HG03159 (cell line): ENCODE measurements around the gene HIVEP2.

Experiments
- ATAC-seq: cut with Tn5 transposase; IDR thresholded peaks from one replicate; pipeline ENCODE4 v1.9.1; 2021; ENCODE audit warnings: mild to moderate bottlenecking, moderate library complexity; ENCODE audit not compliant: unreplicated experiment

Gene HIVEP2

GRCh38 chr6:142926177-142926493 lies 18.8 kb downstream of the HIVEP2 start:
- no peak for ATAC-seq

GRCh38 chr6:142925575-142926110 lies 19.3 kb downstream of the HIVEP2 start:
- ATAC-seq: no peak

- no peak for ATAC-seq
These were observed 26.5 kb downstream of the HIVEP2 start for GRCh38 chr6:142918339-142919042.

GRCh38 chr6:142916881-142917280 lies 28.1 kb downstream of the HIVEP2 start:
- ATAC-seq: no peak

- ATAC-seq: no peak
These were observed 29.9 kb downstream of the HIVEP2 start for GRCh38 chr6:142914937-142915697.

- ATAC-seq: no peak
These were observed 30.6 kb downstream of the HIVEP2 start for GRCh38 chr6:142914369-142914768.

GRCh38 chr6:142913511-142914047 lies 31.4 kb downstream of the HIVEP2 start:
- ATAC-seq: peak; percentile 95

- ATAC-seq: peak; percentile 70
These were observed 31.9 kb downstream of the HIVEP2 start for GRCh38 chr6:142913036-142913510.

- no peak for ATAC-seq
These were observed 32.9 kb downstream of the HIVEP2 start for GRCh38 chr6:142912125-142912524.

GRCh38 chr6:142911430-142911829 lies 33.5 kb downstream of the HIVEP2 start:
- no peak for ATAC-seq

- no peak for ATAC-seq
These were observed 35.3 kb downstream of the HIVEP2 start for GRCh38 chr6:142909686-142910085.

- ATAC-seq: no peak
These were observed 36.7 kb downstream of the HIVEP2 start for GRCh38 chr6:142908235-142908634.

GRCh38 chr6:142907544-142907943 lies 37.4 kb downstream of the HIVEP2 start:
- peak; percentile 12 for ATAC-seq

GRCh38 chr6:142906945-142907470 lies 38.0 kb downstream of the HIVEP2 start:
- ATAC-seq: peak; percentile 75

- no peak for ATAC-seq
These were observed 41.2 kb downstream of the HIVEP2 start for GRCh38 chr6:142903812-142904211.

- peak; percentile 74 for ATAC-seq
These were observed 42.3 kb downstream of the HIVEP2 start for GRCh38 chr6:142902636-142903053.

- no peak for ATAC-seq
These were observed 43.4 kb downstream of the HIVEP2 start for GRCh38 chr6:142901611-142902010.

- no peak for ATAC-seq
These were observed 44.6 kb downstream of the HIVEP2 start for GRCh38 chr6:142900227-142900971.

- ATAC-seq: no peak
These were observed 45.8 kb downstream of the HIVEP2 start for GRCh38 chr6:142898927-142899895.

- no peak for ATAC-seq
These were observed 47.3 kb downstream of the HIVEP2 start for GRCh38 chr6:142897659-142898058.
